HG03025 (cell line): Measurements from ENCODE around the gene PLXNB3.

ENCODE experiments used
- ATAC-seq: cut with Tn5 transposase; IDR thresholded peaks from one replicate; pipeline ENCODE4 v1.9.1; 2021; ENCODE audit warnings: mild to moderate bottlenecking, moderate library complexity; ENCODE audit not compliant: unreplicated experiment, low FRiP score

PLXNB3 gene

GRCh38 chrX:153750127-153750774 lies 13.8 kb upstream of the PLXNB3 start:
- no peak for ATAC-seq

DNA sequence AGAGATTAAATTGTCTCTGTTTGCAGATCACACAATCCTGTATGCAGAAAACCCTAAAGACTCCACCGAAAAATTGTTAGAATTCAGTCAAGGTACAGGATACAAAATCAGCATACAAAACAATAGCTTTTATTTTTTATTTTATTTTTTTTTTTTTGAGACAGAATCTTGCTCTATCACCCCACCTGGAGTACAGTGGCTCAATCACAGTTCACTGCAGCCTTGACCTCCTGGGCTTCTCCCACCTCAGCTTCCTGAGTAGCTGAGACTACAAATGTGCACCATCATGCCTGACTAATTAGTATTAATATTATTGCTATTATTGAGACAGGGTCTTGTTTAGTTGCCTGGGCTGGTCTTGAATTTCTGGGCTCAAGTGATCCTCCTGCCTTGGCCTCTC lies 8.9 kb upstream of the PLXNB3 start:
- ATAC-seq = no peak

DNA sequence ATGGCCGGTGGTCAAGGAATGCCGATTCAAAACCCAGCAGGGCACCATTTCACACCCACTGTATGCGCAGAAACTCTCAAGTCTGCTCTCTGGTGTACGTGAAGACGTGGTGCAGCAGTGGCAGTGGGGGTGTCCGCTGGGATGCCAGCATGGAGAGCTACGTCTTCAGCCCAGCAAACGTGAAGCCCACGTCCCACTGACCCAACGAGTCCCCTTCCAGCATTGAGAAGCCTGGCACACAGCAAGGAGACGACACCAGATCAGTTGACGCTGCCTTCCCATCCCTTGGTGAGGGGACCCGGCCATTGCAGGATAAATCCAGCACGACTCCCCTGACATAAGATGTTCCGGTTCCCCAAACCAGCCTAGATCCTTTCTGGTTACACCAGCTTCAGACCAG lies 2.2 kb upstream of the PLXNB3 start:
- ATAC-seq = no peak

- no peak for ATAC-seq
Measured at GRCh38 chrX:153762626-153763173, 1.3 kb upstream of the PLXNB3 start.

DNA sequence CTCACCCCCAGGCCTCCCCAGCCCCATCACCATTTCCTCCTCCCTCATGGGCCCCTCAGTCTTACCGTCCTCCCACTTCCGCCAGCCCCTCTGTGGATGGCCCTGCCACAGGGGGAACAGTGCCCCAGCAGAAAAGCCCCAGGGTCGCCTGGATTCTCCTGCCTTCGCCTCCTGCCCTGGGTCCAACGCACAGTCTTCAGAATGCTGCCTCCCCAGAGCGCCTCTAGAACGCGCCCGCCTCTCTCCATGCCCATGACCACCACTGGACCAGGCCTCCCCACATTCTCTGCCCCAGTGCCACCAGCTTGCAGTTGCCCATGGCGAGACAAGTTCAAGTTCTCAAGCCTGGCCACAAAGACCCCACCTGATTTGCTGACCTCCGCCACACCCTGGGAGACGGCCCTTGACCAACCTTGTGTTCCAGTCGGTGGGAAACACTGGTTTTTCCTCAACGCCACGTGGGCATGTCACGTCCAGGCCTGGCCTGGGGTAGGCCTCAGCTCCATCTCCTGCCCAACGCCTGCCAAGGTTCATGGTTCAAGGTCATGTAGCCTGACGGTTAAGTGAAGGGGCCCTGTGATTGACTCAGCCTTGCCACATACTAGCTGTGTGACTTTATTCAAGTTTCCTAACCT lies 634 bp upstream of the PLXNB3 start:
- ATAC-seq = no peak

DNA sequence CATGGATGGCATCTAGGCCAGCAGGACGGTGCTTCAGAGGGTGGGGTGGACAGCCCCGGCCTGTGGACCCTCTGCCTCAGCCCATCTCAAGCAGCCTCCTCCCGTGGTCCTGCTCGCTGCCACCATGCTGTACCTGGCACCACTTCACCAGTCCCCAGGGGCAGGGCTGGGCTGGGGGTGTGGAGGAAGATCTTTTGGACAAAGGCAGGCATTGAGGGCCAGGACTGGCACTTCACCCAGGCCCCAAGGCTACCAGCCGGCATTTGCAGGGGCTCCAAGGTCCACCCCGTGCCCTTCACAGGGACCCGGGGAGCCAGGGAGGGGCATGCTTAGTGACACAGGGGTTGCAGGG lies 713 bp downstream of the PLXNB3 start:
- no peak for ATAC-seq

DNA sequence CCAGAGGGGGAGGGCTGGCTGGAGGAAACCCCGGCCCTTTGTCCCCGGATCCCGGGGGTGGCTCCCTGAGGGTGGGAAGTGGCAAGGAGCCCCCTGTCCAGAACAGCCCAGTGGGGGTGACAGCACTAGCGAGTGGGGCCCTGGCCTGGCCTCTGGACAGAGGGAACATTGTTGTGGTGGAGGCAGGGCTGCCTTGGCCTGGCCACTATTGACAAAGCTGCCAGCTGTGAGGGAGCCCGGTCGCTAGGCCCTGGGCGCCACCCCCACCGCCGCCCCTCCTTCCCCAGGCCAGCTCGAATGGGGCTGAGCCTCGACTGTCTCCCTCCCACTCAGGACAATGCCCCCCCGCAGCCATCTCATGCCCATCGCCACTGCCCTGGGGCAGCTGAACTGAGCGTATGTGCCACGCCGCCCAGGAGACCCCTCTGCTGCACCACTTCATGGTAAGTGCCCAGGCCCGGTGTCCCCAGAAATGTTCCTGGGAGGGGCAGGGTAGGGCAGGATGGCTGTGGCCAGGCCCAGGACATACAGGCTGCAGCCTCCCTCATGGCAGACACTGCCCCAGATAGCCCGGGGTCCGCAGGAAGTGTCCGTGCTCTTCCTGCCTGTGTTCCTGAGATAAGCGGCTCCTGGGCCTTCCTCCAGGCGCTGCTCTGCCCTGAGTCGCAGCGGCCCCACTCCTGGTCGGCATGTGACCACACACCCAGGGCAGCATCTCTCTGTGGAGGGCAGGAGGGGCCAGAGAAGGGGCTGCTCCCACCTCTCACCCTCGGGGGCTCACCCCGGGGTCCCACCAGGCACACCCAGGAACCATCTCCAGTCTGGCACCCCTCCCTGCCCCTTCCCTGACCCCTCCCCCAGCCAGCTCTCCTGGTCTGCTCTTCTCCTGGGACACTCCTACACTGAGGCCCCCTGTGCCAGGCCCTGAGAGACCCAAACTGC lies 1.4 kb downstream of the PLXNB3 start:
- no peak for ATAC-seq

GRCh38 chrX:153766098-153766817 lies 2.2 kb downstream of the PLXNB3 start:
- ATAC-seq = no peak

- no peak for ATAC-seq
Measured at GRCh38 chrX:153766871-153767673, 3.0 kb downstream of the PLXNB3 start.

- ATAC-seq = no peak
Measured at GRCh38 chrX:153767674-153768055, 3.6 kb downstream of the PLXNB3 start.

DNA sequence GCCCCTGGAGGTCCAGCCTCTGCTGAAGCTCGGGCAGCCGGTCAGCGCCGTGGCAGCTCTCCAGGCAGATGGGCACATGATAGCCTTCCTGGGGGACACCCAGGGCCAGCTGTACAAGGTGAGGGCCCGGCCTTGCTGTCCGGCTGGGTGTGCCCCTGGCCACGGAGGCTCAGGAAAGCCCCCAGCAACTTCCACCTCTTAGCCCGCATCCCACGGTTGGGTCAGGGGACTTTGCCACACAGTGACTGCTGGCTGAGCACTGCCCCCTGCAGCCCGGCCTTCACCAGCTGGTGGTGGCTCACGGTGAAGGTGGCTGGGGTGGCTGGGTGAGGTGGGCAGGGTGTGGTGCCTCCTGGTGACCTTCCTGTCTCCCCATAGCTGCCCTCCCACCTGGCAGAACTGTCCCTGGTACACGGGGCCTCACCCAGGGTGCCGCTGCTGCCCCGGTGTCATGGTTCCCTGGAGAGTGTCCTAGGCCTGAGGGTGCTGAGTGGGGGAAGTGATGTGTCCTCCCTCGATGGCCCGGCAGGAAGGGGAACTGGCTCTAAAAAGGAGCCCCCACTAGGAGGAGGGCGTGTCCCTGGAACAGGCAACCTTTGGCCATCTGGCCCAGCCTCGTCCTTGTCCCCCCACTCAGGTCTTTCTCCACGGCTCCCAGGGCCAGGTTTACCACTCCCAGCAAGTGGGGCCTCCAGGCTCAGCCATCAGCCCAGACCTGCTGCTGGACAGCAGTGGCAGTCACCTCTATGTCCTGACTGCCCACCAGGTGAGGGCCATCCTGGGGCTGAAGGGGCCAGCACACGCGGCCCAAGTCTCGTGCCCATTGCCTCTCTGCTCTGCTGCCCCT lies 4.5 kb downstream of the PLXNB3 start:
- ATAC-seq = no peak

- ATAC-seq = no peak
Measured at GRCh38 chrX:153769158-153769864, 5.3 kb downstream of the PLXNB3 start.

- ATAC-seq = no peak
Measured at GRCh38 chrX:153769865-153770600, 6.0 kb downstream of the PLXNB3 start.

- ATAC-seq = no peak
Measured at GRCh38 chrX:153770601-153771414, 6.8 kb downstream of the PLXNB3 start.

- ATAC-seq = no peak
Measured at GRCh38 chrX:153771415-153772315, 7.6 kb downstream of the PLXNB3 start.
